GM12864 (cell line): ENCODE data around the gene PLCB4.

Source experiments
- DNase-seq: peaks from one replicate; pipeline ENCODE4 v3.0.0-alpha.2; 2011; ENCODE audit warnings: low read depth
- H3K4me3 ChIP-seq: 2 replicates; pipeline ENCODE4 v1.5.1; 2011; ENCODE audit warnings: mild to moderate bottlenecking, low read depth, low read length, control low read depth
- TF ChIP-seq, protein P1 (sequence below): IDR thresholded peaks from 2 replicates; pipeline ENCODE4 v1.5.1; 2011; ENCODE audit warnings: low read depth, mild to moderate bottlenecking, moderate library complexity, low read length, control low read depth, inconsistent platforms; ENCODE audit errors: missing control alignments

The PLCB4 gene

GRCh38 chr20:9276966-9277468 lies 208.1 kb downstream of the PLCB4 start:
- DNase-seq = no peak
- TF ChIP-seq, protein P1, sequence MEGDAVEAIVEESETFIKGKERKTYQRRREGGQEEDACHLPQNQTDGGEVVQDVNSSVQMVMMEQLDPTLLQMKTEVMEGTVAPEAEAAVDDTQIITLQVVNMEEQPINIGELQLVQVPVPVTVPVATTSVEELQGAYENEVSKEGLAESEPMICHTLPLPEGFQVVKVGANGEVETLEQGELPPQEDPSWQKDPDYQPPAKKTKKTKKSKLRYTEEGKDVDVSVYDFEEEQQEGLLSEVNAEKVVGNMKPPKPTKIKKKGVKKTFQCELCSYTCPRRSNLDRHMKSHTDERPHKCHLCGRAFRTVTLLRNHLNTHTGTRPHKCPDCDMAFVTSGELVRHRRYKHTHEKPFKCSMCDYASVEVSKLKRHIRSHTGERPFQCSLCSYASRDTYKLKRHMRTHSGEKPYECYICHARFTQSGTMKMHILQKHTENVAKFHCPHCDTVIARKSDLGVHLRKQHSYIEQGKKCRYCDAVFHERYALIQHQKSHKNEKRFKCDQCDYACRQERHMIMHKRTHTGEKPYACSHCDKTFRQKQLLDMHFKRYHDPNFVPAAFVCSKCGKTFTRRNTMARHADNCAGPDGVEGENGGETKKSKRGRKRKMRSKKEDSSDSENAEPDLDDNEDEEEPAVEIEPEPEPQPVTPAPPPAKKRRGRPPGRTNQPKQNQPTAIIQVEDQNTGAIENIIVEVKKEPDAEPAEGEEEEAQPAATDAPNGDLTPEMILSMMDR = no peak
- no peak overlapping the region for H3K4me3 ChIP-seq

GRCh38 chr20:9279918-9280401 lies 211.1 kb downstream of the PLCB4 start:
- no peak overlapping the region for H3K4me3 ChIP-seq
- no peak for DNase-seq
- TF ChIP-seq, protein P1 = no peak

DNA sequence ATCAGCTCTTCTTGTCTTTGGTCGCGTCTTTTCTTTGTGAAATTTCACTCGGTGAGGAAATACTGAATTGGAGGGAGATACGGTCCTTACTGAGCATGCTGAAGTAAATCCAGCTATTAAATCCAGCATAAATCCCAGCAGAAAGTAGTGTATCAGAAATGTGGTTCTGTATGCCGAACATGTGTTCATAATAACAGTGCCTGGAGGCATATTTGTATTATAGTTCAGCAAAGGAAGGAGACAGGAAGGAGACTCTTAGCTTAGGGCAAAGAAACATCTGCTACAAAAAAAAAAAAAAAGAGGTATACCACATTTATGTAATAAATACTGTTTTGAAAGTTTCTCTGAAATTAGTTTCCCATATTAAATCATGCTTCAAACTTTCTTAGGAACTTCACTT lies 211.8 kb downstream of the PLCB4 start:
- DNase-seq = no peak
- TF ChIP-seq, protein P1 = no peak
- H3K4me3 ChIP-seq = no peak overlapping the region

DNA sequence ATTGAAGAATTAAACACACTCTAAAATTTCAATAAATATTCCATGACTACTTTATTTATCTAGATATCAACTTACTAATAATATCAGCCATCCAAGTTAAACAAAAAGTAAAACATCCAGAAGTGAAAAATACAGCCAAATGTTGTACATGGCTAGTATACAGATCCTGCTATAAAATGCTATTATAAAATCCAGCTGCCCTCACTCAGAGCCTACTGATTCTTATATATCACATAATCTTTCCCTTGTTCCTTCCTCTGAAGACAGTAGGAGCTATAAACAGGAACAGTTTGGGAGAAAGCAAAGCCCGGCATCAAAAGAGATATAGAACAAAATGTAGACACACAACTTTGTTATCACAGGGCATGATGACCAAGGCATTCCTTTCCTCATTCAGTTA lies 212.9 kb downstream of the PLCB4 start:
- DNase-seq = no peak
- TF ChIP-seq, protein P1 = no peak
- H3K4me3 ChIP-seq = no peak overlapping the region

- TF ChIP-seq, protein P1 = no peak
- no peak for DNase-seq
- H3K4me3 ChIP-seq = no peak overlapping the region
Observed at GRCh38 chr20:9285617-9286016, 216.7 kb downstream of the PLCB4 start.

DNA sequence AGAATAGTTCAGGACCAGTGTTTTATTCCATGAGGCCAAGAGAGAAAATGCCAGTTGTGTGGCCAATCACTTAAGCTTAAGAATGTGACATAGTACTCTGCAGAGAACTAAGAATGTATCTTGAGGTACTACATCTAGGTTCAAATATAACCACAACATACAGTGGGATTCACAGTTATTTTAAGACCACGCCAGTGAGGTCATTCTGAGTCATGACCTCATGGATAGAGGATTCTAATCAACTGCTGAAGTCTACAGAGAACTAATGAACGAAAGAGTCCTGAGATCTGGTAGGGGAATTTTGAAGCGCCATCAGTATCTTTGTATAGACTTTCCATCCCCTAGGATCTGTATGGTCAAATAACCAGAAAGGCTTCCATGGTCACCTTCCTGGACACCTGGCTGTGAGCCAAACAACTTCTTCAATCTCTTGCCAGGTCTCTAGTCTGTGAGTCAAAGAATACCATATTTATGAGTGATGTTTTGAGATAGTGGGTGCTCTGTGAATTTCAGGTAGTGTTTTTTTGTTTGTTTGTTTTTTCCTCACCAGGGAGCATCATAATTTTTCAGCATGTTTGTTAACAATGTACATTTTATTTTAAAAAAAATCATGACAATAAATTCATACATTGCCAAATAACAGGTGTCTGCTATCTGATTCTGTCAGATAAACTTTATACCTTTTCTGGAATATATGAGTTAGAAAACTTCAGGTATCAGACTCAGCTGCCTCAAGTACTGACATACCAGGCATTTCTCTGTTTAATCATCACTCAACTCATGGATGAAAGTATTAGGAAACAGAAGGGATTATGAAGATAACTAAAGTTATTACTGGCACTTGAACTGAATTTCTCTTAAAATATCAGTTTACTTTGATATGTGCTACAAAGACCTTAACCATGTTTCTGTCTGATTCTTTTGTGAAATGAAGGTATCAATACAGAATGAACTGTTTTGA lies 217.9 kb downstream of the PLCB4 start:
- H3K4me3 ChIP-seq = no peak overlapping the region
- TF ChIP-seq, protein P1 = no peak
- DNase-seq = no peak
